ENCODE data around the gene ARFGAP3.

- TF ChIP-seq REST (IDR thresholded peaks at IDR 0.05; ENCODE audit: insufficient read depth in 1 of 2, low read depth in 2 of 2, low read length in 1 of 2) (no peak), CTCF (IDR thresholded peaks at IDR 0.05) (no peak), TCF7L2 (IDR thresholded peaks at IDR 0.05; ENCODE audit: low read depth, low read length) (no peak)
These were observed 26.9 kb upstream of the ARFGAP3 start for GRCh38 chr22:42883970-42884369.
